NOMO-1 (cell line): ENCODE results near the gene YPEL3.
"Not testable (repeated sequence)": the region's sequence is repeated elsewhere in the genome, so short reads cannot be mapped to it uniquely, and the experiment has no call there.

Experiments
- DNase-seq, 2 experiments: peaks; one replicate each; lab custom pipeline; 2025; ENCODE audit not compliant: unreplicated experiment in 2 of 2; lab: John Stamatoyannopoulos, UW

YPEL3 gene

DNA sequence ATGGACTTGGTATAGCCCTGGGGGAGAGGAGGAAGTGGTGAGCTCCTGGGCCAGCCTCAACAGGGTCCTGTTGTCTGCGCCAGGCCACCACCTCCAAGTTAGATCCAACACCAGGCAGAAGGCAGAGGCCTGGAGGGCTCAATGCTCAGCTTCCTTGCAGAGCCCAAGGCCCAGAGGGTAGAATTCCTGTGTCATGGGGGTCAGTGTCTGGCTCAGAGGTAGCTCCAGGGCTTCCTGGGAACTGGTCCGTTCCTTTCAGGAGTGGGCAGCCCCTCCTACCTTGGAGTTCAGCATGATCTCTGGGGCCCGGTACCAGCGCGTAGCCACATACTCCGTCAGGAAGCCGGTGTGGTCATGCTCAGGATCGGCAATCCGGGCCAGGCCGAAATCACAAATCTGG, 21.8 kb upstream of the YPEL3 start:
- no peak for DNase-seq

GRCh38 chr16:30116291-30117207, 20.5 kb upstream of the YPEL3 start:
- no peak for DNase-seq

- no peak for DNase-seq
Measured at GRCh38 chr16:30115238-30115637, 19.2 kb upstream of the YPEL3 start.

DNA sequence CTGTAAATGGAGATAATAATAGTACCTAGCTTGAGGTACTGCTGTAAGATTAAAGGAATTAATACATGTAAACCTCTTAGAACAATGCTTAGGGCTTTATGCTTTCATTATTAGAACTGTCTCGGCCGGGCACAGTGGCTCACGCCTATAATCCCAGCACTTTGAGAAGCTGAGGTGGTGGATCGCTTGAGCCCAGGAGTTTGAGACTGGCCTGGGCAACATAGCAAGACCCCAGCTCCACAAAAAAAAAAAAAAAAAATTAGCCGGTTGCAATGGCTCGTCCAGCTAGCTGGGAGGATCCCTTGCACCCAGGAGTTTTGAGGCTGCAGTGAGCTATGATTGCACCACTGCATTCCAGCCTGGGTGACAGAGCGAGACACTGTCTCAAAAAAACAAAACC, 18.8 kb upstream of the YPEL3 start:
- not testable (repeated sequence) for DNase-seq

- DNase-seq: no peak
Measured at GRCh38 chr16:30114411-30114810, 18.4 kb upstream of the YPEL3 start.

DNA sequence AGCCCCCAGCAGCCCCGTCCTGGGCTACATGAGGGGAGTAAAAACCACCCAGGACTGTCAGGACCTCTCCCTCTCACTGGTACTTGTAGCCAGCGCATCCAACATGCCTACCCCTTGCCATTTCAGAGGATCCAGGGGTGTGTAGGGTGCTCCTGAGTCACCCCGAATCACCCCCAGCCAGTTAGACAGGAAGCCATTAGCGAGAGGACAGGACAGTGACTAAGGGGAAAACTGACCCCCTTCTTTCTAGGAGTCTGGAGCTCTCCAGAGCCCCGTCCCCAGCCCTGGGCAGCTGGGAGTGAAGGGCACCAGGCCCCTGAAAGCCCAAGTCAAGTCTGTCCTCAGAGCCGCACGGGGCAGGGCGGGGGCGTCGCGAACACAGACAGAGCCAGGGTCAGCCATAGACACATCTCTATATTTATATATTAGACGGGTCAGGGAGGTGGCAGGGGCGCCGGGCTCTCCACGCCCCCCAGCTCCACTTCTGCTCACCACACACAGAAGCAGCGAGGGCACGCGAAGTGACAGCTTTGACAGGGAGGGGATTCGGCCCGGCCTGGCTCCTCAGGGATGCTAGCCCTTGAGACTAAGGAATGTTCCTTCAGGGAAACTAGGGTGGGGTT, 17.8 kb upstream of the YPEL3 start:
- no peak for DNase-seq

GRCh38 chr16:30113031-30113710, 17.2 kb upstream of the YPEL3 start, which contains the start of gene GDPD3:
Gene GDPD3, minus strand, starts transcription at chr16:30113537. Its CDS starts 59 bp downstream, at chr16:30113478.
- DNase-seq: no peak

- peak; percentile 20 to 35 for DNase-seq
Measured at GRCh38 chr16:30112197-30113030, 16.4 kb upstream of the YPEL3 start.

- no peak for DNase-seq
Measured at GRCh38 chr16:30110661-30111060, 14.6 kb upstream of the YPEL3 start.

- no peak for DNase-seq
Measured at GRCh38 chr16:30108059-30108850, 12.2 kb upstream of the YPEL3 start.

GRCh38 chr16:30104492-30104891, 8.5 kb upstream of the YPEL3 start:
- DNase-seq: no peak

DNA sequence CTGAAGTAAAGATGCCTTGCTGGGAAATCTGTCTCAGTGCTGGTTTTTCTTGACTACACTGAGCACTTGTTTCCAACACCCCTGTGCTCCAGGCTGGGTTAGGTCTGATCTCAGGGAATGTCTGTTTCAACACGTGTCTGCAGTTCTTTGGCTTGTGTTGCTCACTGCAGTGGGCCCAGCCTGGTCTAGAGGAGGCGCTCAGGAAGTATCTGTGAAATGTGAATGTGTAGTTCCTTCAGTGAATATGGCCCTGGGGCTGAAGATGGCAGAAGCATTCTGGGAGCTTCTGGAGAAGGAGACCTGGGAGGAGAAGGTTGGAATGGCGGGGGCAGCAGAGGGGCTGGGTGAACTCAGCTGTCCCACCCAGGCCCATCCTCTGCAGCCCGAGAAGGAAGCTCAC, 8.1 kb upstream of the YPEL3 start:
- no peak for DNase-seq

- DNase-seq: no peak
Measured at GRCh38 chr16:30096862-30097563, 1.0 kb upstream of the YPEL3 start.

DNA sequence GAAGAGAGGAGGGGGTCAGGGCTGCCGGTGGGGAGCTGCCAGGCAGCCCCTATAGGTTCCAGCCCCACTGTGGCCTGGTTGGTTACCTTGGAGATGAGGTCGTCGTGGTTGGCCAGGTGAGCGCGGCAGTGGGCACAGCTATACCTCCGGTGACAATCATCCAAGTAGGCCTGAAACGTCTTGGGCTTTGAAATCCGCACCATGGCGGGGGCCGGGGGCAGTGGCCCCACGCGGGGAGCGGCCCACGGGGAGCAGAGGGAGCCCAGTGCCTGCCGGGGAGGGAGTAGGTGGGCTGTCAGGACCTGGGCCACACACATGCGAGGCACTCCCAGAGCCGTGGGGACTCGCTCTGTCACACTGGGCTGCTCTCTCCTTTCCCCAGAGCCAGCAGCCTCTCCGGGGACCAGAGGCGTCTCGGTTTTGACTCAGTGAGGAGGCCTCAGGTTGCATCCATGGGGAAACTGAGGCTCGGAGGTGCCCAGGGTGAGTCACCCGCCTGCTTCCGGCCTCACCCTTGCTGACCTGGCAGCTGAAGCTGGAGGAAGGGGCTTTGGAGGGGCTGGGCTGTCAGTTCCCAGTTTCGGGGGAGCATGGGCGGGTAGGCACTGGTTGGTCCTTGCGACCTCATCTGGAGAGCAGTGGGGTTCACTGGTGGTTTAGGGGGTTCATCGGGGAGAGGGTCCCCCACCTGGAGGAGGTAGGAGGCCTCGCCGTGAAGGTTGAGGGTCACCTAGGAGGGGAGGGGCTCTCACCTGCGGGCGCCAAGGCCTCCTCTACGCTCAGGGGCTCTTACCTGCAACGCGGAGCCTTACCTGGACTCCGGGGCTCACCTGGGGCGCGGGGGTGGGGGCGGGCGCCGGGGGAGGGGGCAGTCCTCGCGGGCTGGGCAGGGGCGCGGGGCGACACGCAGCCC, 591 bp downstream of the YPEL3 start:
- DNase-seq: no peak

DNA sequence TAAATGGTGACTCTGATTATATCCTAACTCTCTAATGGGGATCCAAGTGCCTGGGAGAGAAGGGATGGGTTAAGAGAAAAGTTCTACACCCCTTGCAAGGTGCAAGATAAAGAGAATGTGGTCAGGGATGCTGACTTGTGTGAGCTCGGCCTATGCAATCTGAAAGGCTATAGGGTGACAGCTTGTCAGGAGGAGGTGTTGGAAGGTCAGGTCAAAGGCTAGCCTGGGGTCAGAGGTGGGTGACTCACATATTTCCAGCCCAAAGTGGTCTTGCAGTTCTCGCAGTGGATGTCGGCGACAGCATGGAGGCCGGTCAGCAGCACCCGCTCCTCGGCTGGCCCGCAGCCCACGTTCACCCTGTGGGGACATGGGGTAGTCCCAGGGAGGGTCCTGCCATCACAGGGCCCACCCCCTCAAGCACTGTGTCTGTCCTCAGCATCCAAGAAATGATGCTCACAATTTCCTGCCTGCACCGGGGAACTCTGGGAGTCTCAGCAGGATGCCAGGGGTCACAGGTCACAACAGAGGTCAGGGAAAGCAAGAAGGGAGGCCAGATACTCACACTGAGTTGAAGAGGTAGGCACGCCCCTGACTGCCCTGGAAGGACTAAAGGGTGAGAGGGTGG, 1.4 kb downstream of the YPEL3 start:
- no peak for DNase-seq

- DNase-seq: peak; percentile 96 to 98
Measured at GRCh38 chr16:30092373-30093010, 3.5 kb downstream of the YPEL3 start.
